Measurements from ENCODE around the gene RNF150. TPM values are rescaled to one million over a fixed set of nuclear protein-coding genes. Genes with fewer than 3 reads are reported as not detected.
"Not testable (repeated sequence)": the region's sequence is repeated elsewhere in the genome, so short reads cannot be mapped to it uniquely, and the experiment has no call there.

The RNF150 gene
- polyA plus RNA-seq, 1 donor = 42.4 TPM

GRCh38 chr4:140811429-140811828, 321.8 kb downstream of the RNF150 start:
- no peak for DNase-seq

GRCh38 chr4:140810591-140811169, 322.6 kb downstream of the RNF150 start:
- DNase-seq = not testable (repeated sequence)

Other genes starting within 250 kb of the RNF150 start
- 31.8 TPM for gene ZNF330, start 87.4 kb upstream of the RNF150 start, polyA plus RNA-seq (ENCODE audit: insufficient read length)